Prostate gland (tissue), 2 donors: ENCODE data around the gene CYP4F12.

Experiments
- CTCF ChIP-seq, 4 experiments: fragments of 200-600 bp in 2 of 4; fragments of 450-650 bp in 2 of 4; sonication (generic) in 2 of 4; IDR thresholded peaks; 1 replicate in 3 of 4; 2 replicates in 1 of 4; pipeline ENCODE4 v1.5.1; 2016 to 2019; ENCODE audit warnings: antibody characterized with exemption in 4 of 4, mild to moderate bottlenecking in 2 of 4, moderate library complexity in 2 of 4
- POLR2A ChIP-seq: fragments of 450-650 bp; IDR thresholded peaks from one replicate; pipeline ENCODE4 v1.6.1; 2016; ENCODE audit warnings: antibody characterized with exemption, mild to moderate bottlenecking

DNA sequence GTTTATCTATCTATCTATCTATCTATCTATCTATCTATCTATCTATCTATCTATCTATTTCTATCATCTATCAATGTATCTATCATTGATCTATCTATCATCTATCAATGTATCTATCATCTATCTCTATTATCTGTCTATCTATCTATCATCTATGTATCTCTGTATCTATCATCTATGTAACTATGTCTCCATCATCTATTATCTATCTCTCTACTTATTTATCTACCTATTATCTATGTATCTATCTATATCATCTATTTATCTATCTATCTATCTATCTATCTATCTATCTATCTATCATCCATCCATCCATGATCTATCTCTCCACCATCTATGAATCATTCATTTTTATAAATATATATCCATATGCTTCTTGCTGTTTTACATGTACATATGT, 16.4 kb upstream of the CYP4F12 start:
- TF ChIP-seq CTCF (IDR thresholded peaks at IDR 0.05) = no peak
- no peak for TF ChIP-seq POLR2A
